K562 (cell line): ENCODE data around the gene ABCA7. TPM values are rescaled to one million over a fixed set of nuclear protein-coding genes. Genes with fewer than 3 reads are reported as not detected.

Source experiments
- BRD9 ChIP-seq: fragments of 450-650 bp; IDR thresholded peaks from 2 replicates; pipeline ENCODE4 v1.6.1; 2018; ENCODE audit warnings: low read depth; ENCODE audit not compliant: partially characterized antibody
- CBX5 ChIP-seq: IDR thresholded peaks from 2 replicates; pipeline ENCODE4 v1.6.1; 2014; ENCODE audit warnings: low read depth, borderline replicate concordance
- CBX8 ChIP-seq: fragments of 200-600 bp; sonication (generic); IDR thresholded peaks from 2 replicates; pipeline ENCODE4 v1.6.1; 2012; ENCODE audit warnings: borderline replicate concordance, mixed run types, low read depth, mild to moderate bottlenecking, moderate library complexity, mixed read lengths, low read length, control low read depth, inconsistent platforms; ENCODE audit not compliant: poor library complexity, severe bottlenecking; ENCODE audit errors: extremely low read depth
- CREB1 ChIP-seq, 2 experiments: sonication (generic) in 1 of 2; formaldehyde crosslinking in 1 of 2; IDR thresholded peaks; 2 replicates each; pipeline versions ENCODE4 v1.6.1 to v1.8.0; 2012 to 2022; ENCODE audit warnings: inconsistent platforms in 1 of 2, mild to moderate bottlenecking in 1 of 2, missing genetic modification reagents in 1 of 2, moderate library complexity in 1 of 2
- HLTF ChIP-seq: fragments of 450-650 bp; IDR thresholded peaks from 2 replicates; pipeline ENCODE4 v1.6.1; 2016
- NFIX ChIP-seq: fragments of 250-450 bp; sonication (Bioruptor Pico); IDR thresholded peaks from 2 replicates; pipeline ENCODE4 v1.4.0; 2020; ENCODE audit warnings: low read depth, mild to moderate bottlenecking, moderate library complexity
- RAD51 ChIP-seq: fragments of 450-650 bp; IDR thresholded peaks from 2 replicates; pipeline ENCODE4 v1.7.1; 2016; ENCODE audit warnings: low read depth, mild to moderate bottlenecking, borderline replicate concordance
- RBBP5 ChIP-seq: fragments of 200-600 bp; sonication (generic); IDR thresholded peaks from 2 replicates; pipeline ENCODE4 v1.6.1; 2012; ENCODE audit warnings: borderline replicate concordance, mild to moderate bottlenecking, low read length, control low read depth, inconsistent platforms; ENCODE audit not compliant: insufficient read depth, poor library complexity, severe bottlenecking
- SAFB ChIP-seq: fragments of 200-400 bp; formaldehyde crosslinking; IDR thresholded peaks from 2 replicates; pipeline ENCODE4 v1.6.1; 2017; ENCODE audit warnings: low read depth, low read length, borderline replicate concordance
- SAFB2 ChIP-seq: fragments of 200-400 bp; formaldehyde crosslinking; IDR thresholded peaks from 2 replicates; pipeline ENCODE4 v1.6.1; 2018; ENCODE audit warnings: borderline replicate concordance, low read length, low read depth, moderate library complexity; ENCODE audit not compliant: severe bottlenecking
- TAF1 ChIP-seq: IDR thresholded peaks from 2 replicates; pipeline ENCODE4 v1.6.1; 2011; ENCODE audit warnings: mild to moderate bottlenecking, low read length, moderate library complexity; ENCODE audit not compliant: insufficient read depth, control insufficient read depth, severe bottlenecking; ENCODE audit errors: extremely low read depth
- XRCC3 ChIP-seq: fragments of 450-650 bp; IDR thresholded peaks from 2 replicates; pipeline ENCODE4 v1.6.1; 2017; ENCODE audit warnings: mild to moderate bottlenecking, moderate library complexity
- ZNF3 ChIP-seq: fragments of 250-450 bp; sonication (Bioruptor Pico); IDR thresholded peaks from 2 replicates; pipeline ENCODE4 v1.5.0; 2021; ENCODE audit warnings: mild to moderate bottlenecking, moderate library complexity
- polyA plus RNA-seq, 8 experiments: library from polyadenylated mRNA; depleted of rRNA in 4 of 8; stranded (reverse) in 5 of 8; unstranded in 3 of 8; fragments of >200 nt; fragmentation: Nextera tagmentation in 2 of 8; fragmentation: Illumina TruSeq in 1 of 8; extraction: Ambion mirVana in 2 of 8; extraction: Trizol in 1 of 8; gene quantifications; 2 replicates each; pipeline versions ENCODE4 v1.2.1 to v1.2.3, GENCODE V29; 2011 to 2014; ENCODE audit warnings: inconsistent platforms in 1 of 8, missing spikeins in 1 of 8
- total RNA-seq, 7 experiments: library from RNA; depleted of rRNA in 6 of 7; stranded (reverse); fragments of >200 nt in 6 of 7; fragmentation: Illumina TruSeq in 2 of 7; extraction: Trizol in 2 of 7; gene quantifications; 2 replicates each; pipeline versions ENCODE4 v1.2.1 to v1.2.3, GENCODE V29; 2011 to 2021; ENCODE audit warnings: low replicate concordance in 1 of 7
- TF ChIP-seq, protein P1 (sequence below): fragments of 450-650 bp; IDR thresholded peaks from 2 replicates; pipeline ENCODE4 v1.6.1; 2016; ENCODE audit warnings: missing biosample characterization, missing genetic modification characterization
- TF ChIP-seq, protein P2 (sequence below), 3 experiments: fragments of 200-800 bp in 1 of 3; fragments of 250-450 bp in 1 of 3; fragments of 450-650 bp in 1 of 3; sonication (Bioruptor Pico) in 1 of 3; sonication (Bioruptor generic) in 1 of 3; formaldehyde crosslinking in 1 of 3; IDR thresholded peaks; 2 replicates each; pipeline versions ENCODE4 v1.6.1 to v1.8.0; 2016 to 2022; ENCODE audit warnings: mild to moderate bottlenecking in 2 of 3, missing genetic modification characterization in 2 of 3, missing compliant biosample characterization in 1 of 3, moderate library complexity in 1 of 3
- TF ChIP-seq, protein P3 (sequence below): sonication (generic); formaldehyde crosslinking; IDR thresholded peaks from 2 replicates; pipeline ENCODE4 v1.8.0; 2022; ENCODE audit warnings: missing genetic modification reagents, mild to moderate bottlenecking, moderate library complexity, borderline replicate concordance
- TF ChIP-seq, protein P4 (sequence below): sonication (generic); formaldehyde crosslinking; IDR thresholded peaks from 2 replicates; pipeline ENCODE4 v1.8.0; 2022; ENCODE audit warnings: mild to moderate bottlenecking, missing genetic modification reagents

ABCA7 gene
- total and polyA plus RNA-seq, 9 of the 15 experiments (the other 6 are each of a cell fraction or from before 2014, with no cell fraction given), result 2.3 to 96.1 (median 31.2) TPM

DNA sequence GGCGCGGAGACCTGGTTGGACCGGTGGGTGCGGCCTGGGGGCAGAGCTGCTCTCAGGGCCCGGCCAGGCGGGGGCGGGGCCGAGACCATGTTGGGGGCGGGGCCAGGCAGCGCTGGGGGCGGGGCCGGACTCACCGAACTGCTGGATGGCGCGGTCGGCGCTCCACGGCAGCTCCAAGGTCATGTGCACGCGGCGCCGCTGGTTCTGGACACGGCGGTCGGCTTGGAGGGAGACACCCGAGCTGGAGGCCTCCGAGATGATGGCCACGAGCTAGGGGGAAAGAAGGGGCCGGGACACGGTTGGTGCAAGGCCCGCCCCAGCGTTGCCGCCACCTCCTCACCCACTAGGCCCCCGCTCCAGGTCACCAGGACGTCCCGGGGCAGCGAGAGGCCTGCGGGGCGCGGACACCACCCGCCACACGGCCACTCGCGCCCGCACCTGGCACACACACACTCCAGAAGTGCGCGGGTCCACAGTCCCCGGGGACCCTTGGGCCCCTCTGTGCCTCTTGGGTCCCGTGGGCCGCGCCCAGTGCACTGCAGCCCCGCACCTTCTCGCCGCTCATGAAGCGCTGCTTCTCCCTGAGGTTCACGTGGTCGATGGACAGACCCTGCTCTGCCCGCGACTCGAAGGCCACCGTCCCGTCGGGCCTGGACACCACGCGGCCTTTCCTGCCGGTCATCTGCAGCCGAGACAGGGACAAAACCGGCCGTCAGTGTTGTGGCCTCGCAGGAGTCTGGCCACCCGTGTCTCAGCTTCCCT lies 72.5 kb downstream of the ABCA7 start (continued):
- TF ChIP-seq, protein P1, sequence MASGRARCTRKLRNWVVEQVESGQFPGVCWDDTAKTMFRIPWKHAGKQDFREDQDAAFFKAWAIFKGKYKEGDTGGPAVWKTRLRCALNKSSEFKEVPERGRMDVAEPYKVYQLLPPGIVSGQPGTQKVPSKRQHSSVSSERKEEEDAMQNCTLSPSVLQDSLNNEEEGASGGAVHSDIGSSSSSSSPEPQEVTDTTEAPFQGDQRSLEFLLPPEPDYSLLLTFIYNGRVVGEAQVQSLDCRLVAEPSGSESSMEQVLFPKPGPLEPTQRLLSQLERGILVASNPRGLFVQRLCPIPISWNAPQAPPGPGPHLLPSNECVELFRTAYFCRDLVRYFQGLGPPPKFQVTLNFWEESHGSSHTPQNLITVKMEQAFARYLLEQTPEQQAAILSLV (tag), result no peak
- no peak for TF ChIP-seq TAF1
- TF ChIP-seq, protein P2, sequence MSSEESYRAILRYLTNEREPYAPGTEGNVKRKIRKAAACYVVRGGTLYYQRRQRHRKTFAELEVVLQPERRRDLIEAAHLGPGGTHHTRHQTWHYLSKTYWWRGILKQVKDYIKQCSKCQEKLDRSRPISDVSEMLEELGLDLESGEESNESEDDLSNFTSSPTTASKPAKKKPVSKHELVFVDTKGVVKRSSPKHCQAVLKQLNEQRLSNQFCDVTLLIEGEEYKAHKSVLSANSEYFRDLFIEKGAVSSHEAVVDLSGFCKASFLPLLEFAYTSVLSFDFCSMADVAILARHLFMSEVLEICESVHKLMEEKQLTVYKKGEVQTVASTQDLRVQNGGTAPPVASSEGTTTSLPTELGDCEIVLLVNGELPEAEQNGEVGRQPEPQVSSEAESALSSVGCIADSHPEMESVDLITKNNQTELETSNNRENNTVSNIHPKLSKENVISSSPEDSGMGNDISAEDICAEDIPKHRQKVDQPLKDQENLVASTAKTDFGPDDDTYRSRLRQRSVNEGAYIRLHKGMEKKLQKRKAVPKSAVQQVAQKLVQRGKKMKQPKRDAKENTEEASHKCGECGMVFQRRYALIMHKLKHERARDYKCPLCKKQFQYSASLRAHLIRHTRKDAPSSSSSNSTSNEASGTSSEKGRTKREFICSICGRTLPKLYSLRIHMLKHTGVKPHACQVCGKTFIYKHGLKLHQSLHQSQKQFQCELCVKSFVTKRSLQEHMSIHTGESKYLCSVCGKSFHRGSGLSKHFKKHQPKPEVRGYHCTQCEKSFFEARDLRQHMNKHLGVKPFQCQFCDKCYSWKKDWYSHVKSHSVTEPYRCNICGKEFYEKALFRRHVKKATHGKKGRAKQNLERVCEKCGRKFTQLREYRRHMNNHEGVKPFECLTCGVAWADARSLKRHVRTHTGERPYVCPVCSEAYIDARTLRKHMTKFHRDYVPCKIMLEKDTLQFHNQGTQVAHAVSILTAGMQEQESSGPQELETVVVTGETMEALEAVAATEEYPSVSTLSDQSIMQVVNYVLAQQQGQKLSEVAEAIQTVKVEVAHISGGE (CRISPR knock-in tag; IDR thresholded peaks at IDR 0.05), result no peak
- TF ChIP-seq XRCC3, result no peak
- TF ChIP-seq SAFB2, result no peak
- TF ChIP-seq, protein P3, sequence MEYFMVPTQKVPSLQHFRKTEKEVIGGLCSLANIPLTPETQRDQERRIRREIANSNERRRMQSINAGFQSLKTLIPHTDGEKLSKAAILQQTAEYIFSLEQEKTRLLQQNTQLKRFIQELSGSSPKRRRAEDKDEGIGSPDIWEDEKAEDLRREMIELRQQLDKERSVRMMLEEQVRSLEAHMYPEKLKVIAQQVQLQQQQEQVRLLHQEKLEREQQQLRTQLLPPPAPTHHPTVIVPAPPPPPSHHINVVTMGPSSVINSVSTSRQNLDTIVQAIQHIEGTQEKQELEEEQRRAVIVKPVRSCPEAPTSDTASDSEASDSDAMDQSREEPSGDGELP, result peak; percentile 49
- no peak for TF ChIP-seq BRD9
- TF ChIP-seq RAD51, result no peak
- TF ChIP-seq NFIX (CRISPR knock-in tag), result no peak
- no peak for TF ChIP-seq HLTF
- no peak for TF ChIP-seq ZNF3
- no peak for TF ChIP-seq CBX5
- TF ChIP-seq, protein P4, sequence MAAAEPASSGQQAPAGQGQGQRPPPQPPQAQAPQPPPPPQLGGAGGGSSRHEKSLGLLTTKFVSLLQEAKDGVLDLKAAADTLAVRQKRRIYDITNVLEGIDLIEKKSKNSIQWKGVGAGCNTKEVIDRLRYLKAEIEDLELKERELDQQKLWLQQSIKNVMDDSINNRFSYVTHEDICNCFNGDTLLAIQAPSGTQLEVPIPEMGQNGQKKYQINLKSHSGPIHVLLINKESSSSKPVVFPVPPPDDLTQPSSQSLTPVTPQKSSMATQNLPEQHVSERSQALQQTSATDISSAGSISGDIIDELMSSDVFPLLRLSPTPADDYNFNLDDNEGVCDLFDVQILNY, result no peak
- TF ChIP-seq RBBP5, result no peak
- no peak for TF ChIP-seq CREB1 (IDR thresholded peaks at IDR 0.05)
- no peak for TF ChIP-seq CREB1 (CRISPR knock-in tag; IDR thresholded peaks at IDR 0.05)
- TF ChIP-seq SAFB, result peak; percentile 47; the same call in 1 of the 2 replicates
- TF ChIP-seq CBX8, result no peak
